HEK293 (cell line): ENCODE measurements around the gene OR1F1.

Experiments
- ELK4 ChIP-seq: IDR thresholded peaks from 2 replicates; pipeline ENCODE4 v1.6.1; 2011; ENCODE audit warnings: mild to moderate bottlenecking, low read depth, low read length, borderline replicate concordance
- GLIS1 ChIP-seq: fragments of 450-650 bp; formaldehyde crosslinking; IDR thresholded peaks from 2 replicates; pipeline ENCODE4 v1.5.1; 2016; ENCODE audit warnings: missing biosample characterization, missing genetic modification characterization
- HIC1 ChIP-seq: fragments of 450-650 bp; formaldehyde crosslinking; IDR thresholded peaks from 2 replicates; pipeline ENCODE4 v1.5.1; 2016; ENCODE audit warnings: missing biosample characterization, missing genetic modification characterization
- KLF10 ChIP-seq: fragments of 450-650 bp; IDR thresholded peaks from 2 replicates; pipeline ENCODE4 v1.5.1; 2018; ENCODE audit warnings: missing biosample characterization, mild to moderate bottlenecking, missing genetic modification characterization
- KLF17 ChIP-seq: fragments of 450-650 bp; formaldehyde crosslinking; IDR thresholded peaks from 2 replicates; pipeline ENCODE4 v1.5.1; 2016; ENCODE audit warnings: missing biosample characterization, missing genetic modification characterization
- PRDM4 ChIP-seq: fragments of 450-650 bp; formaldehyde crosslinking; IDR thresholded peaks from 2 replicates; pipeline ENCODE4 v1.5.1; 2017; ENCODE audit warnings: missing biosample characterization, missing genetic modification characterization
- SP2 ChIP-seq: fragments of 450-650 bp; formaldehyde crosslinking; IDR thresholded peaks from 2 replicates; pipeline ENCODE4 v1.5.1; 2016; ENCODE audit warnings: missing biosample characterization, missing genetic modification characterization
- ZBTB10 ChIP-seq: fragments of 450-650 bp; formaldehyde crosslinking; IDR thresholded peaks from 2 replicates; pipeline ENCODE4 v1.5.1; 2016; ENCODE audit warnings: missing biosample characterization, missing genetic modification characterization
- ZBTB7A ChIP-seq: fragments of 450-650 bp; formaldehyde crosslinking; IDR thresholded peaks from 2 replicates; pipeline ENCODE4 v1.5.1; 2016; ENCODE audit warnings: low read depth, missing biosample characterization, missing genetic modification characterization
- ZEB2 ChIP-seq: fragments of 450-650 bp; formaldehyde crosslinking; IDR thresholded peaks from 2 replicates; pipeline ENCODE4 v1.5.1; 2016; ENCODE audit warnings: missing biosample characterization, missing genetic modification characterization
- ZNF184 ChIP-seq: fragments of 450-650 bp; IDR thresholded peaks from 2 replicates; pipeline ENCODE4 v1.5.1; 2018; ENCODE audit warnings: missing biosample characterization, mild to moderate bottlenecking, missing genetic modification characterization
- ZNF214 ChIP-seq: fragments of 450-650 bp; formaldehyde crosslinking; IDR thresholded peaks from 2 replicates; pipeline ENCODE4 v1.5.1; 2017; ENCODE audit warnings: missing biosample characterization, mild to moderate bottlenecking, missing genetic modification characterization, borderline replicate concordance
- ZNF26 ChIP-seq: fragments of 450-650 bp; formaldehyde crosslinking; IDR thresholded peaks from 2 replicates; pipeline ENCODE4 v1.5.1; 2016; ENCODE audit warnings: missing biosample characterization, missing genetic modification characterization
- ZNF302 ChIP-seq: fragments of 450-650 bp; formaldehyde crosslinking; IDR thresholded peaks from 2 replicates; pipeline ENCODE4 v1.5.1; 2016; ENCODE audit warnings: missing biosample characterization, missing genetic modification characterization, low read depth
- ZNF366 ChIP-seq: fragments of 450-650 bp; formaldehyde crosslinking; conservative IDR thresholded peaks from 2 replicates; pipeline ENCODE4 v1.5.1; 2016; ENCODE audit warnings: missing biosample characterization, missing genetic modification characterization
- ZNF391 ChIP-seq: fragments of 450-650 bp; formaldehyde crosslinking; IDR thresholded peaks from 2 replicates; pipeline ENCODE4 v1.5.1; 2016; ENCODE audit warnings: low read depth, missing biosample characterization, missing genetic modification characterization, borderline replicate concordance
- ZNF398 ChIP-seq: fragments of 450-650 bp; formaldehyde crosslinking; IDR thresholded peaks from 2 replicates; pipeline ENCODE4 v1.5.1; 2017; ENCODE audit warnings: missing biosample characterization, missing genetic modification characterization
- ZNF558 ChIP-seq: fragments of 450-650 bp; formaldehyde crosslinking; IDR thresholded peaks from 2 replicates; pipeline ENCODE4 v1.5.1; 2016; ENCODE audit warnings: missing biosample characterization, missing genetic modification characterization
- ZNF596 ChIP-seq: fragments of 450-650 bp; IDR thresholded peaks from 2 replicates; pipeline ENCODE4 v1.5.0; 2018; ENCODE audit warnings: missing biosample characterization, mild to moderate bottlenecking, missing genetic modification characterization, moderate library complexity
- ZNF610 ChIP-seq: fragments of 450-650 bp; formaldehyde crosslinking; IDR thresholded peaks from 2 replicates; pipeline ENCODE4 v1.5.1; 2016; ENCODE audit warnings: missing biosample characterization, missing genetic modification characterization, borderline replicate concordance
- ZNF621 ChIP-seq: fragments of 450-650 bp; formaldehyde crosslinking; IDR thresholded peaks from 2 replicates; pipeline ENCODE4 v1.5.1; 2017; ENCODE audit warnings: missing biosample characterization, missing genetic modification characterization
- ZNF768 ChIP-seq: fragments of 450-650 bp; formaldehyde crosslinking; IDR thresholded peaks from 2 replicates; pipeline ENCODE4 v1.5.1; 2018; ENCODE audit warnings: missing biosample characterization, mild to moderate bottlenecking, missing genetic modification characterization
- ZNF830 ChIP-seq: fragments of 450-650 bp; IDR thresholded peaks from 2 replicates; pipeline ENCODE4 v1.5.0; 2018; ENCODE audit warnings: missing biosample characterization, missing genetic modification characterization, low read depth, mild to moderate bottlenecking, moderate library complexity
- ZSCAN16 ChIP-seq: fragments of 450-650 bp; formaldehyde crosslinking; IDR thresholded peaks from 2 replicates; pipeline ENCODE4 v1.5.1; 2016; ENCODE audit warnings: missing biosample characterization, missing genetic modification characterization
- ZXDB ChIP-seq: fragments of 450-650 bp; formaldehyde crosslinking; IDR thresholded peaks from 2 replicates; pipeline ENCODE4 v1.5.1; 2016; ENCODE audit warnings: missing biosample characterization, missing genetic modification characterization

OR1F1 gene

GRCh38 chr16:3188925-3189825 lies 1.2 kb downstream of the OR1F1 start (continued):
- TF ChIP-seq ZBTB7A (tag by site-specific recombination) (0 out of 2 replicates have a peak, but pooled peaks have one; percentile 37), HIC1 (0 out of 2 replicates have a peak, but pooled peaks have one; percentile 0), ZNF366 (tag by site-specific recombination) (no peak), ZNF830 (tag by site-specific recombination) (no peak), ELK4 (no peak), ZNF26 (tag by site-specific recombination) (no peak), ZNF610 (tag by site-specific recombination) (peak; percentile 57; the same call in 1 of the 2 replicates), ZNF214 (tag by site-specific recombination) (no peak), SP2 (tag by site-specific recombination) (peak; percentile 85), ZSCAN16 (tag by site-specific recombination) (peak; percentile 41; the same call in 1 of the 2 replicates), ZEB2 (tag by site-specific recombination) (peak; percentile 55; the same call in 1 of the 2 replicates), ZNF621 (tag by site-specific recombination) (no peak), KLF10 (tag by site-specific recombination) (peak; percentile 85), ZNF558 (tag by site-specific recombination) (peak; percentile 50; the same call in 1 of the 2 replicates), ZXDB (peak; percentile 71; the same call in 1 of the 2 replicates), ZNF768 (tag by site-specific recombination) (no peak), PRDM4 (tag by site-specific recombination) (no peak), ZNF398 (tag by site-specific recombination) (0 out of 2 replicates have a peak, but pooled peaks have one; percentile 15), ZNF391 (tag by site-specific recombination) (no peak), ZNF596 (tag by site-specific recombination) (no peak), GLIS1 (tag by site-specific recombination) (peak; percentile 39; the same call in 1 of the 2 replicates), ZNF302 (tag by site-specific recombination) (no peak), ZNF184 (peak; percentile 81; the same call in 1 of the 2 replicates), KLF17 (tag by site-specific recombination) (peak; percentile 76), ZBTB10 (tag by site-specific recombination) (peak; percentile 74; the same call in 1 of the 2 replicates)
